Measurements from ENCODE around the gene HECW1.

DNA sequence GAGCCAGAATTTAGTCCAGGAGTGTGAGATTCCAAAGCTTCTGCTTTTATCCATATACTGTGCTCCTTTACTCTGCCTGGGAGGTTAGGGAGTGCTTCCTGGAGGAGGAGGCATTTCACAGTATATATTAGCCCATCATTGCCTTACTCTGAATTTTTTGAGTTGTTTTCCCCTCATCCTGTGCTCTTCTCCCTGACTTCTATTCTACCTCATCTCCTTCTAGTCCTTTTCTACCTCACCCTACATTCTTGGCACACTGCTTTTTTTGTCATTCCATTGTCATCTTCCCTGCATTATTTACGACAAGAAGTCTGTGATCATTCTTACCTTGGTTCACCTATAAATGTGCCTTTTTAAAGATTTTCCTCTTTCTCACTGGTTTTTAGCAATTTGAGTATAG is 491.8 kb downstream of the HECW1 start:
- TF ChIP-seq, protein P1, sequence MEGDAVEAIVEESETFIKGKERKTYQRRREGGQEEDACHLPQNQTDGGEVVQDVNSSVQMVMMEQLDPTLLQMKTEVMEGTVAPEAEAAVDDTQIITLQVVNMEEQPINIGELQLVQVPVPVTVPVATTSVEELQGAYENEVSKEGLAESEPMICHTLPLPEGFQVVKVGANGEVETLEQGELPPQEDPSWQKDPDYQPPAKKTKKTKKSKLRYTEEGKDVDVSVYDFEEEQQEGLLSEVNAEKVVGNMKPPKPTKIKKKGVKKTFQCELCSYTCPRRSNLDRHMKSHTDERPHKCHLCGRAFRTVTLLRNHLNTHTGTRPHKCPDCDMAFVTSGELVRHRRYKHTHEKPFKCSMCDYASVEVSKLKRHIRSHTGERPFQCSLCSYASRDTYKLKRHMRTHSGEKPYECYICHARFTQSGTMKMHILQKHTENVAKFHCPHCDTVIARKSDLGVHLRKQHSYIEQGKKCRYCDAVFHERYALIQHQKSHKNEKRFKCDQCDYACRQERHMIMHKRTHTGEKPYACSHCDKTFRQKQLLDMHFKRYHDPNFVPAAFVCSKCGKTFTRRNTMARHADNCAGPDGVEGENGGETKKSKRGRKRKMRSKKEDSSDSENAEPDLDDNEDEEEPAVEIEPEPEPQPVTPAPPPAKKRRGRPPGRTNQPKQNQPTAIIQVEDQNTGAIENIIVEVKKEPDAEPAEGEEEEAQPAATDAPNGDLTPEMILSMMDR (IDR thresholded peaks at IDR 0.05), result no peak
- no peak for TF ChIP-seq EP300 (IDR thresholded peaks at IDR 0.05)
- TF ChIP-seq POLR2AphosphoS5 (IDR thresholded peaks at IDR 0.05), result no peak

Data from upper lobe of left lung (tissue), 4 donors.